Measurements from ENCODE around the gene PAGR1. TPM values are rescaled to one million over a fixed set of nuclear protein-coding genes. Genes with fewer than 3 reads are reported as not detected.
"Not testable (repeated sequence)": the region's sequence is repeated elsewhere in the genome, so short reads cannot be mapped to it uniquely, and the experiment has no call there.

The PAGR1 gene
- polyA plus RNA-seq, 1 of the 3 experiments (the other 2 are of a cell fraction): 57.7 TPM

DNA sequence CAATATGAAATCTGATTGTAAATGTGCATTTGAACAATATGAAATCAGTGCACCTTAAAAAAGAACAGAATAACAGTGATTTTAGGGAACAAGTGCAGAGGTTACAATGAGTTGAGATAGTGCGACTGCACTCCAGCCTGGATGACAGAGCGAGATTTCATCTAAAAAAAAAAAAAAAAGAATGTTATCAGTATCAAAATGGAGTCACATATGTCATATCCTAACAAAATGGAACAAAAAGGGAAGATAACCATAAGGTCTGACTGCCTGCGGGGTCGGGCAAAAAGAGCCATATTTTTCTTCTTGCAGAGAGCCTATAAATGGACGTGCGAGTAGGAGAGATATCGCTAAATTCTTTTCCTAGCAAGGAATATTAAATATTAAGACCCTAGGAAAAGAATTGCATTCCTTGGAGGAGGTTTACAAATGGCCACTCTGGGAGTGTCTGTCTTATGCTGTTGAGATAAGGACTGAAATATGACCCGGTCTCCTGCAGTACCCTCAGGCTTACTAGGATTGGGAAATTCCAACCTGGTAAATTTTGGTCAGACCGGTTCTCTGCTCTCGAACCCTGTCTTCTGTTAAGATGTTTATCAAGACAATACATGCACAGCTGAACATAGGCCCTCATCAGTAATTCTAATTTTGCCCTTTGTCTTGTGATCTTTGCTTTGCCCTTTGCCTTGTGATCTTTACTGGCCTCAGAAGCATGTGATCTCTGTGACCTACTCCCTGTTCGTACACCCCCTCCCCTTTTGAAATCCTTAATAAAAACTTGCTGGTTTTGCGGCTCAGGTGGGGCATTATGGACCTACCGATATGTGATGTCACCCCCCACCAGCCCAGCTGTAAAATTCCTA is 32.6 kb upstream of the PAGR1 start:
- H3K9me3 ChIP-seq; H3K9ac ChIP-seq; H3K9me2 ChIP-seq; H3F3A ChIP-seq (replicated peaks; ENCODE audit: insufficient read depth); H3K27ac ChIP-seq (ENCODE audit: low read depth in 2 of 2, low read length in 1 of 2); DNase-seq; H3K4me2 ChIP-seq; CTCF ChIA-PET; H2AFZ ChIP-seq (ENCODE audit: low read depth); H4K20me1 ChIP-seq (ENCODE audit: insufficient read depth); H3K36me3 ChIP-seq (replicated peaks in 1 of 2; ENCODE audit: control insufficient read depth in 1 of 2, insufficient read depth in 2 of 2, low read length in 1 of 2); H3K4me1 ChIP-seq (ENCODE audit: control insufficient read depth in 1 of 2, insufficient read depth in 2 of 2, low read depth in 1 of 2, low read length in 1 of 2); H3K79me2 ChIP-seq (ENCODE audit: insufficient read depth); H3K4me3 ChIP-seq (ENCODE audit: low read depth in 2 of 2, low read length in 1 of 2); H3K27me3 ChIP-seq (ENCODE audit: insufficient read depth): not testable (repeated sequence)
- WGBS (ENCODE audit: low lambda C conversion rate): 58% methylated on average over 13 of the region's 13 CpGs
- POLR2A ChIA-PET: interaction anchor here (0.7 kb wide), 1 partner anchor 23 kb away, joined by 3 read pairs; the partner anchor contains the start of gene MAZ

DNA sequence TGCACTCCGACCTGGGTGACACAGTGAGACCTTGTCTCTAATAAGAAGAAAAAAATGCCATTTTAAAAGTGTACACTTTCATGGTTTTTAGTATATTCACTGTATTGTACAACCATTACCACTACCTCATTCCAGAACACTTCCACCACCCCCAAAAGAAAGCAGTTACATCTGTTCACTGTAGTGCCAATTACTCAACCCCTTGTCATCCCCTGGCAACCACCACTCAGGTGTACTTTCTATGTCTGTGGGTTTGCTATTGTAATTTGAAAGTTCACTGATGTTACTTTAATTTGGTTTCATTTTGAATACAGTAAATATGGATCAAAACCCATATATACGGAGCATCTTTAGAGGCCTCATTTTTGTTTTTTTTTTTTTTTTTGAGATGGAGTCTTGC is 31.8 kb upstream of the PAGR1 start:
- no peak overlapping the region for H3K27ac ChIP-seq (ENCODE audit: low read depth in 2 of 2, low read length in 1 of 2)
- H3K4me2 ChIP-seq: no peak overlapping the region
- H3K4me3 ChIP-seq (ENCODE audit: low read depth in 2 of 2, low read length in 1 of 2): no peak overlapping the region
- WGBS (ENCODE audit: low lambda C conversion rate): 79% methylated on average over 2 of the region's 2 CpGs
- H3F3A ChIP-seq (replicated peaks; ENCODE audit: insufficient read depth): no peaks in the 10 kb centered on the region
- no peaks in the 10 kb centered on the region for H3K9me3 ChIP-seq
- H3K36me3 ChIP-seq (replicated peaks in 1 of 2; ENCODE audit: control insufficient read depth in 1 of 2, insufficient read depth in 2 of 2, low read length in 1 of 2): no peaks in the 10 kb centered on the region
- no peaks in the 10 kb centered on the region for H4K20me1 ChIP-seq (ENCODE audit: insufficient read depth)
- H3K27me3 ChIP-seq (ENCODE audit: insufficient read depth): no peaks in the 10 kb centered on the region; the same call in 1 of the 2 replicates
- H3K9me2 ChIP-seq: no peaks in the 10 kb centered on the region
- no peak overlapping the region for H2AFZ ChIP-seq (ENCODE audit: low read depth)
- ChIA-PET POLR2A (no interaction called here), CTCF (interaction anchor here (1.2 kb wide), 1 partner anchor 9 kb away, joined by 3 read pairs; no protein-coding TSS in a partner anchor)
- no peak for DNase-seq
- H3K79me2 ChIP-seq (ENCODE audit: insufficient read depth): no peaks in the 10 kb centered on the region
- no peaks in the 10 kb centered on the region for H3K4me1 ChIP-seq (ENCODE audit: control insufficient read depth in 1 of 2, insufficient read depth in 2 of 2, low read depth in 1 of 2, low read length in 1 of 2)
- H3K9ac ChIP-seq: no peak overlapping the region
- TF ChIP-seq, protein P1, sequence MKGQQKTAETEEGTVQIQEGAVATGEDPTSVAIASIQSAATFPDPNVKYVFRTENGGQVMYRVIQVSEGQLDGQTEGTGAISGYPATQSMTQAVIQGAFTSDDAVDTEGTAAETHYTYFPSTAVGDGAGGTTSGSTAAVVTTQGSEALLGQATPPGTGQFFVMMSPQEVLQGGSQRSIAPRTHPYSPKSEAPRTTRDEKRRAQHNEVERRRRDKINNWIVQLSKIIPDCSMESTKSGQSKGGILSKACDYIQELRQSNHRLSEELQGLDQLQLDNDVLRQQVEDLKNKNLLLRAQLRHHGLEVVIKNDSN (IDR thresholded peaks at IDR 0.05; ENCODE audit: borderline replicate concordance, low read depth): no peak
- TF ChIP-seq, protein P2, sequence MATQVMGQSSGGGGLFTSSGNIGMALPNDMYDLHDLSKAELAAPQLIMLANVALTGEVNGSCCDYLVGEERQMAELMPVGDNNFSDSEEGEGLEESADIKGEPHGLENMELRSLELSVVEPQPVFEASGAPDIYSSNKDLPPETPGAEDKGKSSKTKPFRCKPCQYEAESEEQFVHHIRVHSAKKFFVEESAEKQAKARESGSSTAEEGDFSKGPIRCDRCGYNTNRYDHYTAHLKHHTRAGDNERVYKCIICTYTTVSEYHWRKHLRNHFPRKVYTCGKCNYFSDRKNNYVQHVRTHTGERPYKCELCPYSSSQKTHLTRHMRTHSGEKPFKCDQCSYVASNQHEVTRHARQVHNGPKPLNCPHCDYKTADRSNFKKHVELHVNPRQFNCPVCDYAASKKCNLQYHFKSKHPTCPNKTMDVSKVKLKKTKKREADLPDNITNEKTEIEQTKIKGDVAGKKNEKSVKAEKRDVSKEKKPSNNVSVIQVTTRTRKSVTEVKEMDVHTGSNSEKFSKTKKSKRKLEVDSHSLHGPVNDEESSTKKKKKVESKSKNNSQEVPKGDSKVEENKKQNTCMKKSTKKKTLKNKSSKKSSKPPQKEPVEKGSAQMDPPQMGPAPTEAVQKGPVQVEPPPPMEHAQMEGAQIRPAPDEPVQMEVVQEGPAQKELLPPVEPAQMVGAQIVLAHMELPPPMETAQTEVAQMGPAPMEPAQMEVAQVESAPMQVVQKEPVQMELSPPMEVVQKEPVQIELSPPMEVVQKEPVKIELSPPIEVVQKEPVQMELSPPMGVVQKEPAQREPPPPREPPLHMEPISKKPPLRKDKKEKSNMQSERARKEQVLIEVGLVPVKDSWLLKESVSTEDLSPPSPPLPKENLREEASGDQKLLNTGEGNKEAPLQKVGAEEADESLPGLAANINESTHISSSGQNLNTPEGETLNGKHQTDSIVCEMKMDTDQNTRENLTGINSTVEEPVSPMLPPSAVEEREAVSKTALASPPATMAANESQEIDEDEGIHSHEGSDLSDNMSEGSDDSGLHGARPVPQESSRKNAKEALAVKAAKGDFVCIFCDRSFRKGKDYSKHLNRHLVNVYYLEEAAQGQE (IDR thresholded peaks at IDR 0.05; ENCODE audit: low read depth, low read length): no peak
- TF ChIP-seq, protein P3, sequence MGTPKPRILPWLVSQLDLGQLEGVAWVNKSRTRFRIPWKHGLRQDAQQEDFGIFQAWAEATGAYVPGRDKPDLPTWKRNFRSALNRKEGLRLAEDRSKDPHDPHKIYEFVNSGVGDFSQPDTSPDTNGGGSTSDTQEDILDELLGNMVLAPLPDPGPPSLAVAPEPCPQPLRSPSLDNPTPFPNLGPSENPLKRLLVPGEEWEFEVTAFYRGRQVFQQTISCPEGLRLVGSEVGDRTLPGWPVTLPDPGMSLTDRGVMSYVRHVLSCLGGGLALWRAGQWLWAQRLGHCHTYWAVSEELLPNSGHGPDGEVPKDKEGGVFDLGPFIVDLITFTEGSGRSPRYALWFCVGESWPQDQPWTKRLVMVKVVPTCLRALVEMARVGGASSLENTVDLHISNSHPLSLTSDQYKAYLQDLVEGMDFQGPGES (IDR thresholded peaks at IDR 0.05; ENCODE audit: low read depth, low read length): no peak
- TF ChIP-seq, protein P4, sequence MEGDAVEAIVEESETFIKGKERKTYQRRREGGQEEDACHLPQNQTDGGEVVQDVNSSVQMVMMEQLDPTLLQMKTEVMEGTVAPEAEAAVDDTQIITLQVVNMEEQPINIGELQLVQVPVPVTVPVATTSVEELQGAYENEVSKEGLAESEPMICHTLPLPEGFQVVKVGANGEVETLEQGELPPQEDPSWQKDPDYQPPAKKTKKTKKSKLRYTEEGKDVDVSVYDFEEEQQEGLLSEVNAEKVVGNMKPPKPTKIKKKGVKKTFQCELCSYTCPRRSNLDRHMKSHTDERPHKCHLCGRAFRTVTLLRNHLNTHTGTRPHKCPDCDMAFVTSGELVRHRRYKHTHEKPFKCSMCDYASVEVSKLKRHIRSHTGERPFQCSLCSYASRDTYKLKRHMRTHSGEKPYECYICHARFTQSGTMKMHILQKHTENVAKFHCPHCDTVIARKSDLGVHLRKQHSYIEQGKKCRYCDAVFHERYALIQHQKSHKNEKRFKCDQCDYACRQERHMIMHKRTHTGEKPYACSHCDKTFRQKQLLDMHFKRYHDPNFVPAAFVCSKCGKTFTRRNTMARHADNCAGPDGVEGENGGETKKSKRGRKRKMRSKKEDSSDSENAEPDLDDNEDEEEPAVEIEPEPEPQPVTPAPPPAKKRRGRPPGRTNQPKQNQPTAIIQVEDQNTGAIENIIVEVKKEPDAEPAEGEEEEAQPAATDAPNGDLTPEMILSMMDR (IDR thresholded peaks at IDR 0.05): no peak
- TF ChIP-seq RCOR1 (IDR thresholded peaks at IDR 0.05; ENCODE audit: low read length) (no peak), SMC3 (IDR thresholded peaks at IDR 0.05; ENCODE audit: low read depth, low read length) (no peak), TAF1 (IDR thresholded peaks at IDR 0.05; ENCODE audit: borderline replicate concordance, low read depth, low read length) (no peak), RAD21 (IDR thresholded peaks at IDR 0.05; ENCODE audit: low read length) (no peak), NRF1 (IDR thresholded peaks at IDR 0.05; ENCODE audit: low read depth, low read length) (no peak), SIN3A (IDR thresholded peaks at IDR 0.05; ENCODE audit: borderline replicate concordance, low read depth, low read length) (no peak), TEAD4 (IDR thresholded peaks at IDR 0.05; ENCODE audit: borderline replicate concordance, insufficient read depth) (no peak), NFIC (IDR thresholded peaks at IDR 0.05; ENCODE audit: borderline replicate concordance) (no peak), CHD2 (IDR thresholded peaks at IDR 0.05; ENCODE audit: low read length, partially characterized antibody) (no peak), GABPA (IDR thresholded peaks at IDR 0.05; ENCODE audit: low read depth) (no peak), TCF12 (IDR thresholded peaks at IDR 0.05) (no peak), EP300 (IDR thresholded peaks at IDR 0.05; ENCODE audit: borderline replicate concordance in 1 of 2, low read depth in 1 of 2, low read length in 1 of 2) (no peak)
- TF ChIP-seq, protein P5, sequence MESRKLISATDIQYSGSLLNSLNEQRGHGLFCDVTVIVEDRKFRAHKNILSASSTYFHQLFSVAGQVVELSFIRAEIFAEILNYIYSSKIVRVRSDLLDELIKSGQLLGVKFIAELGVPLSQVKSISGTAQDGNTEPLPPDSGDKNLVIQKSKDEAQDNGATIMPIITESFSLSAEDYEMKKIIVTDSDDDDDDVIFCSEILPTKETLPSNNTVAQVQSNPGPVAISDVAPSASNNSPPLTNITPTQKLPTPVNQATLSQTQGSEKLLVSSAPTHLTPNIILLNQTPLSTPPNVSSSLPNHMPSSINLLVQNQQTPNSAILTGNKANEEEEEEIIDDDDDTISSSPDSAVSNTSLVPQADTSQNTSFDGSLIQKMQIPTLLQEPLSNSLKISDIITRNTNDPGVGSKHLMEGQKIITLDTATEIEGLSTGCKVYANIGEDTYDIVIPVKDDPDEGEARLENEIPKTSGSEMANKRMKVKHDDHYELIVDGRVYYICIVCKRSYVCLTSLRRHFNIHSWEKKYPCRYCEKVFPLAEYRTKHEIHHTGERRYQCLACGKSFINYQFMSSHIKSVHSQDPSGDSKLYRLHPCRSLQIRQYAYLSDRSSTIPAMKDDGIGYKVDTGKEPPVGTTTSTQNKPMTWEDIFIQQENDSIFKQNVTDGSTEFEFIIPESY (IDR thresholded peaks at IDR 0.05; ENCODE audit: borderline replicate concordance, low read depth): no peak
